Fibroblast of lung (primary cell): ENCODE results near the gene HAAO.

Experiments
- CTCF ChIP-seq, 2 donors: IDR thresholded peaks in 1 of 2; conservative IDR thresholded peaks in 1 of 2; 1 replicate in 1 of 2; 2 replicates in 1 of 2; pipeline ENCODE4 v1.5.1; 2011 to 2012; ENCODE audit warnings: low read length in 2 of 2, control low read depth in 1 of 2, inconsistent platforms in 1 of 2, low read depth in 1 of 2, mild to moderate bottlenecking in 1 of 2
- EZH2 ChIP-seq: IDR thresholded peaks from 2 replicates; pipeline ENCODE4 v1.5.1; 2012; ENCODE audit warnings: low read length, control low read depth, mild to moderate bottlenecking; ENCODE audit errors: missing control alignments

- TF ChIP-seq CTCF (conservative IDR thresholded peaks at IDR 0.05 in 1 of 2, IDR thresholded peaks at IDR 0.05 in 1 of 2; ENCODE audit: low read depth in 1 of 2, low read length in 2 of 2) (no peak), EZH2 (no peak)
Measured at GRCh38 chr2:42733852-42734251, 58.5 kb downstream of the HAAO start.
